CD4-positive, alpha-beta T cell treated with Interleukin-17A for 1 hour (primary cell): ENCODE data around the gene ALDH1A1.
A peak's percentile ranks its signal among the peaks of the same experiment; 100 is the strongest.
"Not testable (repeated sequence)": the region's sequence is repeated elsewhere in the genome, so short reads cannot be mapped to it uniquely, and the experiment has no call there.

Experiments used
- DNase-seq: peaks from one replicate; pipeline ENCODE4 v3.0.0-alpha.2; 2020

The ALDH1A1 gene

GRCh38 chr9:72888943-72889342 lies 63.9 kb downstream of the ALDH1A1 start:
- DNase-seq, result no peak

DNA sequence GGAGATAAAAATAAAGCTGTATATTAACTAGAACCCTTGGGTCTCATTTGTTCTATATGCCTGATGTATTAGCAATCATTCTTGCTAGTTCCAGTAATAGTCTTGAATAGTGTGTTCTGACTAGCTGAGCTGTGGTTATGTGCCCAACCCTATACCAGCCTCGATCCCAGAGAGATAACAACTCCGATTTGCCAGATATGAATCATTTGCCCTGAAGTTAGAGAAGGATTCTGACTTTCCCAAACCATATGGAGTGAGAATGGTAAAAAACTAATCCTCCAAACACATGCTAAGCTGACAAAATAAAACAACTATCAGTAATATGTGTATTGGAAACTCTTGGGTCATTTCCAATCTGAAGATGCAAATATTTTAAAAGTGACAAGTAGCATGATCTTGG lies 64.8 kb downstream of the ALDH1A1 start:
- DNase-seq, result no peak

GRCh38 chr9:72886386-72886785 lies 66.5 kb downstream of the ALDH1A1 start:
- no peak for DNase-seq

DNA sequence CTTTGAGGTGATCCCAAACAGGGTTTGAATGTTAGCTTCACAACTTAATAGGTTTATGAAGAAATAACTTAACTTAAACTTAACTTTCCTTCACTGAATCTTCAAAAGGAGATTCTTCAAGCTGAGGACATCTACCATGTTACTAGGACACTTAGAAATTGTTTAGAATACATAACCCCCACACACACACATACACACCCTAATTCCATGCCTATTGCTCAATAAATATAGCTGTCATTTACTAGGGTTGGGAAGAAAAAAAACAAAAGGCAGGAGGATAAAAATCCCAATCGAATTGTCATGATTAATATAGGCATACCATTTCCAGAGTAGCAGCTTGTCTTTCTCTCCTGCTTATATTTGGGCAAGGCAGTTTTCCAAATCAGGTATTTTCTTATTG lies 68.3 kb downstream of the ALDH1A1 start:
- no peak for DNase-seq

- DNase-seq, result no peak
These were observed 69.0 kb downstream of the ALDH1A1 start for GRCh38 chr9:72883875-72884274.

DNA sequence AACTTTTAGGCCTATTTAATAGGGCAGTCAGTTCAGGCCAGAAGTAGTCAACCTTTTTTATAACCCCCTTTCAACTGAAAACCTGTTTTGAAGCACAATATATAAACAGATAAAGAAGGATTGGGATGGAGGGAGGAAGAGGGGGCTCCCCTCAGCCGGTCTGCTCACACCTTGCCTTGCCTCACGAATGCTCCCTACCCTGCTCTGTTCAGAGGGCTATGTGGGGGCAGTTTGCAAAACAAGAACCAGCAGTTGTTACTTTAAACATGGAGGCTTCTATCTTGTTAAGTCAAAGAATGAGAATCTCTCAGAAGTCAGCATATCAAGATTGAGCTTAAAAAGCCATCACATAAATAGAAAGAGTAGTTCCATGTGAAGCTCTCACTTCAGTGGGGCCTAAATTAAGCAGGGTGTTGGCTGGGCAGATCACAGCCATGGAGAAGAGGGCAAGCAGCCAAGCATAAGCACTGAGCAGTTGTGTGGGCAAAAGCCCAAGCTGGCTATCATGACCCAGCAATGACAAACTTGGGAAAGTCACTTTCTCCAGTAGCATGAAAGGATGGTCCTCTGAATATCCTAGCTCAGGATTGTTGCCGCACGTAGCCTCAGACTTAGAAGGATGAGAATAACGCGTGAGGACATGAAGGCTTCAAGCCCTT lies 70.6 kb downstream of the ALDH1A1 start:
- no peak for DNase-seq

DNA sequence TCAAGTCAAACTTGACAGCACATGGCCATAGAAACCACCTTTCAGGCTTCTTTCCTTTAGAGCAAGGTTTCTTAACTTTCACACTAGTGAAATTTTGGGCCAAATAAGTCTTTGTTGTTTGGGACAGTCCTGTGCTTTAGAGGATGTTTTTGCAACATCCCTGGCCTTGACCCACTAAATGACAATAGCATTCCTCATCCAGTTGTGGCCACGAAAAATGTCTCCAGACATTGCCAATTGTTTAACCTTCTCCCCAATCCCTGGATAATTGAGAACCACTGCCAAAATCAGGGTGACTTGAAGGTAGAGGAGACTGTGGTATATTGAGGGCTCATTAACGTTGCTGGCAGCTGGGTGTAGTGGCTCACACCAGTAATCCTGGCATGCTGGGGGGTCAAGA lies 72.0 kb downstream of the ALDH1A1 start:
- DNase-seq, result no peak

- no peak for DNase-seq
These were observed 77.6 kb downstream of the ALDH1A1 start for GRCh38 chr9:72875221-72875620.

DNA sequence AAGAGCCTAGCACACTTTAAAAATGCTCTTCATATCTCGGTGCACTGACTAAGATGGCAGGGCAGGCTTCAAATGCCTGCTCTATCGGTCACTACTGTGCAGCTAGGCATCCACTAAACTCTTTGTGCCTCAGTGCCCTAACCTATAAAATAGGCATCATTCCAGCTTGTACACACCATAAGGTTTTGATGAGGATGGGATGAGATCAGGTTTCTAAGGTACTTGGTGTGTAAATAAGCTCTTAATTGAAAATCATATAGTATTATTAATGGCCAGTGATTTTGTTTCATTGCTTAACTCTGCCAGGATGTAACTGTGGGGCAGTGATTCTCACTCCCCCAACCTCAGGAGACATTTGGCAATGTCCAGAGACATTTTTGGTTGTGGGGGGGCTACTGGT lies 78.5 kb downstream of the ALDH1A1 start:
- no peak for DNase-seq

GRCh38 chr9:72873456-72873855 lies 79.4 kb downstream of the ALDH1A1 start:
- no peak for DNase-seq

GRCh38 chr9:72872718-72873117 lies 80.1 kb downstream of the ALDH1A1 start:
- DNase-seq, result no peak

DNA sequence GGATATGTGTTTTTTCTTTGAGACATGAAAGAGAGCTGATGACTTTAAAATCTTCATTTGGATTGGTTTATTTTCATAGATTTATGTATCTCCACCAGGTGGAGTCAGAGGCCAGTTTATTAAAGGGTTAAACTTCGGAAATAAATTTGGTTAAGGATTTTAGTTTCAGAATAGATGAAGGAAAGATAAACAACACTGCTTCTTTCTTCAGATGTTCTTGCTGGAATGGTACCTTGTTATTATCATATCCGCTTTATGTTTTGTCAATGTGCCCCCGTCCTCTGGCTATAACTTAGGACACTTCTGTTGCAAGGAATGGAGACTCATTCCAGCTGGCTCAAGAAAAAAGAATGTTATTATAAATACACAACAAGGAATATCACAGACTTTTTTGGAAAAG lies 81.2 kb downstream of the ALDH1A1 start:
- DNase-seq, result no peak

- DNase-seq, result no peak
These were observed 88.5 kb downstream of the ALDH1A1 start for GRCh38 chr9:72864327-72864726.

DNA sequence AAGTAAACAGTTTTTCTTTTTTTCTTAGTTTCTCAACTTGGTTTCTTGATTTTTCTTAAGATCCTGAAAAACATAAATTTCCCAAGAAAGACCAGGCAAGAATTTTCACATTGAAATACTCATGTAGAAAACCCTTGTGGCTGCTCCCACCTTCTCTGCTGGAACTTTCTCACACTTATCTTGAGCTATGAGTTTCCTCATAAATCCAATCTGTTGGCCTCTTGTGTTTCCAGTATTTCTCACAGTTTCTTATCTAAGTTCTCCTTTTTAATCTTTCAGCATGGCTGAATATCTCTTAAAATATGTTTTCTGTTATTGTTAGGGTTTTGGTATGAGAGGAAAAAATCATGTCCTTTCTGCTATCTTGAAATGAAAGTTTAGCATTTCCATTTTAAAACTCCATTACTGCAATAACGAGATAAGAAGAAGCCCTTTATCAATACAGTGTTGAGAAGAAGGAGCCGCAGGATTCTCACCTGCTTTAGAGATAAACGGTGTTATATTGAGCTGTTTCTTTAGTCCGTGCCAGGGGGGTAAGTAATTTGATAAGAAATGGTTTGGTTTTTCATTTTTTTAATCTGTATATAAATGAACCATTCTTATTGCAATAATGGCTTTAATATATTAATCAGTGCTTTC lies 89.3 kb downstream of the ALDH1A1 start:
- DNase-seq, result no peak

DNA sequence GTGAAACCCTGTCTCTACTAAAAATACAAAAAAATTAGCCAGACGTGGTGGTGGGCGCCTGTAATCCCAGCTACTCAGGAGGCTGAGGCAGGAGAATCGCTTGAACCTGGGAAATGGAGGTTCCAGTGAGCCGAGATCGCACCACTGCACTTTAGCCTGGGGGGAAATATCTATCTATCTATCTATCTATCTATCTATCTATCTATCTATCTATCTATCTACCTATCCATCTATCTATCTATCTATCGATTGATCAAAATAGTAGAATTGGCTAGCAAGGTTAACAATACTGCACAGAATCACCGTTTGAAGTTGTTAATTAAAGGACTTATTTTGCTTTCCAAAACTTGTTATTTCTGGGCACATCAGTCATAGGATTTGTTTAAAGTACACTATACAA lies 90.1 kb downstream of the ALDH1A1 start:
- not testable (repeated sequence) for DNase-seq

DNA sequence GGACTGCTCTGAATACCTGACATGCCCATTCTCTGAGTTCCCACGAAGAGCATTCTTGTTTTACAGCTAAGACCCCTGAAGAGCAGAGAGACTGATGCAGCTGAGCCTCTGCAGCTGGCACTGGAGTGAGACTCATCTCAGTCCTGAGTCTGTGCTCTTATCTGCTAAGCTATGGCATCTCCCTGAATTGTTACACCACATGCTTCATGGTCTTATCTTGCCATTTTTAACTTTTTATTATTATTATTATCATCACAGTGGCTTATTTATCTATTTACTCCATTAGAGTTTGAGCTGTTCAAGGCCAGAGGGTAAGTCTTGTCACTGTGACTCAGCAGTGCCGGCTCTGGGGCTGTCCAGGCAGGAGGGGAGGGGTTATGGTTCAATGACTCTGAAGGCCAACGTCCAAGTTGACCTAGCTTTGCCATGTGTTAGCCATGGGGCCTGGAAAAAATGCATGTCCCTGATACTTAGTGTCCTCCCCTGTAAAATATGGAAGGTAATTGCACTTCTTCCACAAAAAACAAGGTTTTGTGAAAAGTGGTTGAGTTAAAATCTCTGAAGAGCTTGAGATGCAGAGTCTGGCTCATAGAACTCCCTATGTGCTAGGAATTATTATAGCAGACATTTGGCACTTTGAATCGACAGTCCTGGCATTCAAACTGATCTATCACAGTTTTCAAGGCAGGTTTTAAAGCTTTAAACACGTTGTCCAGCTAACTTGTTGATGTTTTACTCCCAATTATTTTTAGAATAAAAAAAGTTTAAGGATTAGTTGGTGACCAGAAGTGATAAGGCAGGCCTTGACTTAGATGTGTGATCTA lies 94.6 kb downstream of the ALDH1A1 start:
- no peak for DNase-seq

- no peak for DNase-seq
These were observed 95.2 kb downstream of the ALDH1A1 start for GRCh38 chr9:72857624-72857996.

- DNase-seq, result peak; percentile 13
These were observed 95.8 kb downstream of the ALDH1A1 start for GRCh38 chr9:72856972-72857623.

- DNase-seq, result no peak
These were observed 96.8 kb downstream of the ALDH1A1 start for GRCh38 chr9:72855890-72856523.

DNA sequence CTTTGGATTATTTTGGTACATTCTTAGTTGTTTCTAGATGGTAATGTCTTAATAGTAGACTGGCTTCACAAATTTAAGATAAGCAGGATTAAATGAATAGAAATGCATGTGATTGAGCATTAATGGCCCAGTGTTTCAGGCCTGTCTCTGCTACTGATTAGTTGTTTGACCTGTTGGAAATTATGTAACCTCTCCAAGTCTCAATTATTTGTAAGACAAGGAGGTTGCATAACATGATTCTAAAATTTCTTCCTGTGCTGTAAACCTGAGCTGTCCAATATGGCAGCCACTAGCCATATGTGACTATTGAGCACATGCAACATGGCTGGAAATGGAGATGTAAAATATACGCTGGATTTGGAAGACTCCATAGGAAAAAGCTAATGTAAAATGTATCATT lies 97.5 kb downstream of the ALDH1A1 start:
- no peak for DNase-seq
